Ramos (cell line): ENCODE results near the gene CSF1.

Experiments used
- in situ Hi-C: fragments of 300-500 bp; cut with MboI; formaldehyde crosslinking; loops from one replicate; pipeline ENCODE4 v1.14.3; 2022; ENCODE audit warnings: low sequenced_read_pairs; ENCODE audit not compliant: unreplicated experiment

Gene CSF1

GRCh38 chr1:109974191-109974590 is 63.5 kb downstream of the CSF1 start:
- in situ Hi-C loops = no loop called here

GRCh38 chr1:109975718-109976117 is 65.1 kb downstream of the CSF1 start:
- in situ Hi-C loops = no loop called here

GRCh38 chr1:109976762-109977161 is 66.1 kb downstream of the CSF1 start:
- in situ Hi-C loops = no loop called here

- in situ Hi-C loops = no loop called here
These were observed 66.6 kb downstream of the CSF1 start for GRCh38 chr1:109977225-109977624.

- in situ Hi-C loops = no loop called here
These were observed 67.2 kb downstream of the CSF1 start for GRCh38 chr1:109977657-109978378.

- in situ Hi-C loops = no loop called here
These were observed 68.3 kb downstream of the CSF1 start for GRCh38 chr1:109978761-109979488.

- in situ Hi-C loops = loop anchor here (5.0 kb wide), 1 partner anchor 202 kb away; no protein-coding TSS in a partner anchor
These were observed 68.9 kb downstream of the CSF1 start for GRCh38 chr1:109979489-109980091.
